Fibroblast of skin of abdomen (primary cell): Measurements from ENCODE around the gene CSNK1A1.
"Not testable (repeated sequence)": the region's sequence is repeated elsewhere in the genome, so short reads cannot be mapped to it uniquely, and the experiment has no call there.

Source experiments
- DNase-seq: peaks from one replicate; pipeline ENCODE4 v3.0.0-alpha.2; 2013

Gene CSNK1A1

DNA sequence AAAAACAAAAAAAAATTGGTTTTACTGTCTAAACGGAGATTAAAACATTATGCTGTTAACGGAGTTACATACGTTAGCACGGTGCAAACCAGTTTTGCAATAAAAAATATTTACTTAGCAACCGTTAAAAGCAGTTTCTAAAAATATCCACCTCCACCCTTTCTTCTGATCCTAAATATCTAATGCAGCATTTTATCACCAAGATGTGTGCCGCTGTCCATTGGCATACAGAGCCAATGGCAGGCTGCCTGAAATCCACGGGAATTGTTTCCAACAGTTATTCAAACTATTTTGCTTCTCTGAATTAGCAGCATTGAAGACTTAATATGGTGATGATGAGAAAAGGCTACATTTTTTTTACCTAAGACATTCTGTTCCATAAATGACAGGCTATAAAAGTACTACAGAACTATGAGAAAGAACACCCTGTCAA, 61.6 kb downstream of the CSNK1A1 start:
- peak; percentile 76 for DNase-seq

DNA sequence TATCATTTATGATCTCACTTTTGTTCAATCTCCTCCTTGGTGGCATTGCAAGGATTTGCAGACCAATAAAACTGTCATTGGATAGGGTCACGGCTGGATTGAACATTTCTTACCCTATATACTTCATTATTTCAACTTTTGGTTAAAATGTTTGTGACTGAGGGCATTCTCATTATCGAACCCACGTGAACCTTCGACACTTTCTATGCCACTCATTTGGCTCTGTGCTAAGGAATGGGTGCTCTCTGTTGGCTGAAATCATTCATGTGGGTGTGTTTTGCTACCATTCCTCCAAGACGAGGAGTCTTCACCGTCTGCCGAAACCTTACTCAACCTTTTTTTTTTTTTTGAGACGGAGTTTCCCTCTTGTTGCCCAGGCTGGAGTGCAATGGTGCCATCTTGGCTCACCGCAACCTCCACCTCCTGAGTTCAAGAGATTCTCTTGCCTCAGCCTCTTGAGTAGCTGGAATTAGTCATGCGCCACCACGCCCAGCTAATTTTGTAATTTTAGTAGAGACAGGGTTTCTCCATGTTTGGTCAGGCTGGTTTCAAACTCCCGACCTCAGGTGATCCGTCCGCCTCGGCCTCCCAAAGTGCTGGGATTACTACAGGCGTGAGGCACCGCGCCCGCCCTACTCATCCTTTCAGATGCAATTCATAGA, 62.5 kb downstream of the CSNK1A1 start:
- no peak for DNase-seq

DNA sequence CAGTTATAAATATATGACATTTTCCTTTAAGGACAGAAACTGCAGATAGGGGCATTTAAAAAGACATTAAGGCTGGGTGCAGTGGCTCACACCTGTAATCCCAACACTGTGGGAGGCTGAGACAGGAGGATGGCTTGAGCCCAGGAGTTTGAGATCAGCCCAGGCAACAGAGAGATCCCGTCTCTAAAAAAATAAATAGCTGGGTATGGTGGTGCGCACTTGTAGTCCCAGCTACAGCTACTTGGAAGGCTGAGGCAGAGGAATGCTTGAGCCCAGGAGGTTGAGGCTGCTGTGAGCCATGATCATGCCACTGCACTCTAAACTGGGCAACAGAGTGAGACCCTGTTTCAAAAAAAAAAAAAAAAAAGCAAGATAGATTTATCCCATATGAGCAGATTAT, 63.6 kb downstream of the CSNK1A1 start:
- no peak for DNase-seq

DNA sequence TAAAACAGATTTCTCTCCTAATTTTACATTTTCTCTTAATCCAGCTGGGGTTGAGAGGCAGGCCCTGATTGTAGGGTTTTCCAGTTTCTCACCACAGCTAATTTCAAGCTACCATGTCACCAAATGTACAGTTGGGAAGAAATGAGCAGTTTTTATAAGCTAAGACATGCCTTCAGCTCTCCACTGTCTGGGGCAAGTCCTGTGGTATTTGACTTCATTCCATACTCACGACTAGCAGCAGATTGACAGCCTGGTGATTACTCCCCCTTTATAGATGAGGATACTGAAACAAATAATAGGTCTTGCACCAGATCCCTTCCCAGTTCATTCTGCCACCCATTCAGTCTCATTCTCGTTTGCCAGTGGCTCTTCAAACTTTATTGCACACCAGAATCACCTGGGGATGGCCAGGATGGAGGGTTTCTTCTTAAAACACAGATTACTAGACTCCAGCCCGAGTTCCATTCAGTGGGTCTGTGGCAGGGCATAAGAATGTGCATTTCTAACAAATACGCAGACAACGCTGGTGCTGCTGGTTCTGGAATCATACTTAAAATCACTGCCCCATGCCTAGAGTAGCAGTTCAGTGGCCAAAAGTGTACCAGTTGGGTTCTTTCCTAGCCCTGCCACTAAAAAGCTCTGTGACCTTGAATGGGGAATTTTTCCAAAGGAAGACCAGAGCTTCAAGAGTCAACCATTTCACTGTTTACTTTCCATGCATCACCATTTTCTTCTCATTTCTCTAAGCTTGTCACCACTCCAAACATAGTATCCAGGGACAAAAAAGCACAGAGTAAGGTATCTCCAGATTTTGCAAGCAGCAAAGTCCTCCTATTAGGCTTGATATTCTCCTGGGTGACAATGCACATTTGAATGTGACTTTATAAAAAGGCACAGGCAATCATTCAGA, 64.3 kb downstream of the CSNK1A1 start:
- peak; percentile 95 for DNase-seq

DNA sequence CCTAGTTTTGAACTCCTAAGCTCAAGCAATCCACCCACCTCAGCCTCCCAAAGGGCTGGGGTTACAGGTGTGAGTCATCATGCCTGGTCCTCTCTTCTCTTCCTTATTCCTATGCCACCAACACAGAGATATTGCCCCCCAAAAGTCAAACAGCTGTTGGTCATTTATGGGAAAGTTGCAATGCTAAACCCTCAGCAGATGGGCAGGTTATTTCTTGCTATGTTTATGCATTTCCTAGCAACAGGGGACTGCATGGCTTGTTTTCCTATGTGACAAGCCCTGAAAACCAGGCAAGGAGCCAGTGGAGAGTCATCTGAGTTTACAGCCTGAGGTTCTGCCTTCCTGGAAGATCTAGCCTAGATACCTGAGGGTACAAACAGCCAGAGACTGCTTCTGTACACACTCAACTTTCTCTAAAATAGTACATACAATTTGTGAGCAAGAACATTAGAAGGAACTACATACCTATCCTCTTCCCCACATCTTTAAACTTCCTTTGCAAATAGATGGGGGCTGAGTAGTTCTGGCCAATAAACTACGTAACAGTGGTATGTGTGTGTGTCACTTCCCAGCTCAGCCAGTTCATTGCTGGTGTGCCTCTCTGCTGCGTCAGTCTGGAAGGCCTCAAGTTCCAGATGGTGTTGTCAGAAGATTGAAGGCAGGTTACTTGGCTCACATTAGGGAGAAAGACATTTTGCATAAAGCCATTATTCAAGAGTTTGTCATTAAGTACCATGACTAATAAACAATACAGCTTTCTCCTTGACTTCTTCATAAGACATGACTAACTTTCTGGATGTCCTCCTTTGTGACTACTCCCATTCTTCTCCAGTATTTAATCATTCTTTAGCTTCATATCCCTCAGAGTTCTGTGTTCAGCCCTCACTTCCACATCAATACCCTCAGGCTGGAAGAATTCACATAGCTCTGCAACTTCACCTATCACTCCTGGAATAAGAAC, 65.3 kb downstream of the CSNK1A1 start:
- DNase-seq = peak; percentile 100

DNA sequence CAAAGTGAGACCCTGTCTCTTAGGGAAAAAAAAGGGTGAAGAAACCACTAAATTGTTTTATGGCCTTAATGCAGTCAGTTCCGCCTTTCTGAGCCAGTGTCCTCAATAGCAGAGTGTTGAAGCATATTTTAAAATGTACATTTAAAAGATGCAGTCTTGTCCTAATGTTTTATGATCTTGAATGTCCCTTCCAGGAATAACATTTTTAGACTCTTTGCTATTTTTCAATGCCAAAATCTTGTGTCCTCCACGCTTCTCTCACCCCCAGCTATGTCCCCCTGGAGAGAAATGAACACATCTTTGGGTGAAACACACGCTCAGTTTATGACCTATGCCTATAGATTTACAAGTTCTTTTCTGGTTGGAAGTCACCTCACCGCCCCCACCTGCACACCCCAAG, 69.8 kb downstream of the CSNK1A1 start:
- DNase-seq = no peak

DNA sequence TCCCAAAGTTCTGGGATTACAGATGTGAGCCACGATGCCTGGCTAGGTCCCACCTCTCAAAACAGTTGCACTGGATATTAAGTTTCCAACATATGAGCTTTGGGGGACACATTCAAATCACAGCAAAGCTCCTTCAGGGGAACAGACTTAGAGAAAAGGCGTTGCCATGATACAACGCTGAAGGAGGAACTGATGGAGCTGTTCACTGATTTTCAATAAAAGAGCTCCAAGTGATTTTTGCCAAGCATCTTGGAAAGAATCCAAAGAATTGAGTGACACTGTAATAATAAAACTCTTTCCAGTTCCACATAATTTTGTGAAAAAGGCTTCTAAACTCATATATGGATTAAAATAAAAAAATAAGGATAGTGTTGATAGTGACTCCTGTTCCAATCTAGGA, 72.5 kb downstream of the CSNK1A1 start:
- DNase-seq = no peak

DNA sequence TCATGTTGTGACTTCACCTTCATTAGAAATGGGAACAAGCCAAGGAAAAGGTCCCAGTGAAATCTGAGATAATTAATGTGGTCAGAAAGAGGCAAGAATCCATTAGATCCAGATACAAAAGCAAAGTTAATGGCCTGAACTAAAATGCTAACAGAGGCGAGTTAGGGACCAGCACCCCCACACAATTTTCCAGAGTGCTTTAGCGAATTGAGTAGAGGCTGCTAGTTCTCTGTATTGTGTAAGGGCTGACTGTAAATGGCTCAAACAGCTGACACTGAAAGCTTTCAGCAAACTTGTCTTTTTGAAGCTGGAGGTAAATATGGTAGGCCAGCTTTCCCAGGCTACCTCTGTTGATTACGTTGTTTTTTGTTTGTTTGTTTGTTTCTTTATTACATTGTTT, 75.5 kb downstream of the CSNK1A1 start:
- DNase-seq = no peak

DNA sequence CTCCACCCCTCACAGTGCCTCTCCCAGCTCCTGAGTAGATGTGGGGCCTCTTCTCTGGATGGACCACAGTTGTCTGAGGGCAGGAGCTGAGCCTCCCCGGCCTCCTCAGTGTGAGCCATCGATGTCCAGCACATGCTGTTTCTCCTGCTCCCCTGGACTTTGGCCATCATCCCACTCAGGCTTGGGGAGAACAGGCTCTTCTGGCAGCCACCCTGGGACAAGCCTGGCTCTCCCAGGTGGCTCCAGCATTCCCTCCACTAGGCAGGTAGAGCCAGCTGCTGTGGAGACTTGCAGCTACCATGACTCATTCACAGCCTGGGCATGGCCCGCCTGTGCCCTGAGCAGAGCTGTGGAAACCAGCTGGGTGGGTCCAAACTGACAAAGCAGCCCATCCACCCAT, 77.0 kb downstream of the CSNK1A1 start:
- DNase-seq = no peak

DNA sequence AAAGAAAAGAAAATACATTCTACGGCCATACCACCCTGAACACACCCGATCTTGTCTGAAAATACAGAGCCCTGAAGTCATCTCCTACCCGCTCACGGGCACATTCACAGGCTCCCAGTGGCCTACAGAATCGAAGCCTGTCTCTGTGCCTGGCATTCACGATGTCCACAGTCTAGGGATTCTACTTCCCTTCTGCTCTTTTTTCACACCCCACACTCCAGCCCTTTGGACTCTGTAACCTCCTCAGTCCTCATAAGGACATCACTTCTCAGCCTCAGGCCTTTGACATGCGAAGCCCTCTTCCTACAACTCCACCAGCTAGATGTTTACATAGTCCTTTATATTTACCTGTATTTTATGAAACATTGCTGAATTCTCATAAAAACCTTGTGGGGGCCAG, 77.8 kb downstream of the CSNK1A1 start:
- DNase-seq = no peak

DNA sequence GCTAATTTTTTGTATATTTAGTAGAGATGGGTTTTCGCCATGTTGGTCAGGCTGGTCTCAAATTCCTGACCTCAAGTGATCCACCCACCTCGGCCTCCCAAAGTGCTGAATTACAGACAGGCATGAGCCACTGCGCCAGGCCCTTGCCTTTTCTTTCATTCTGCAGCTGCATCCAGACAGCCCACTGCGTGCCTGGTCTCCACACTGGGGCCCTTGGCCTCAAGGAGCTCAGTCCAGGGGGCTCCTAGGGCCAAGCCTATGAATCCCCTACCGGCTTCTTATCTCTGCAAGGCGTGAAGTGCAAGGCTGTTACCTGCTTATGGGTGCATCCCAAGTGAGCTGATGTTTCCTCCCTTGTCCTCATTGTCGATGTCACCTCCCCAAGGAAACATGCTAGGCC, 78.8 kb downstream of the CSNK1A1 start:
- DNase-seq = no peak

DNA sequence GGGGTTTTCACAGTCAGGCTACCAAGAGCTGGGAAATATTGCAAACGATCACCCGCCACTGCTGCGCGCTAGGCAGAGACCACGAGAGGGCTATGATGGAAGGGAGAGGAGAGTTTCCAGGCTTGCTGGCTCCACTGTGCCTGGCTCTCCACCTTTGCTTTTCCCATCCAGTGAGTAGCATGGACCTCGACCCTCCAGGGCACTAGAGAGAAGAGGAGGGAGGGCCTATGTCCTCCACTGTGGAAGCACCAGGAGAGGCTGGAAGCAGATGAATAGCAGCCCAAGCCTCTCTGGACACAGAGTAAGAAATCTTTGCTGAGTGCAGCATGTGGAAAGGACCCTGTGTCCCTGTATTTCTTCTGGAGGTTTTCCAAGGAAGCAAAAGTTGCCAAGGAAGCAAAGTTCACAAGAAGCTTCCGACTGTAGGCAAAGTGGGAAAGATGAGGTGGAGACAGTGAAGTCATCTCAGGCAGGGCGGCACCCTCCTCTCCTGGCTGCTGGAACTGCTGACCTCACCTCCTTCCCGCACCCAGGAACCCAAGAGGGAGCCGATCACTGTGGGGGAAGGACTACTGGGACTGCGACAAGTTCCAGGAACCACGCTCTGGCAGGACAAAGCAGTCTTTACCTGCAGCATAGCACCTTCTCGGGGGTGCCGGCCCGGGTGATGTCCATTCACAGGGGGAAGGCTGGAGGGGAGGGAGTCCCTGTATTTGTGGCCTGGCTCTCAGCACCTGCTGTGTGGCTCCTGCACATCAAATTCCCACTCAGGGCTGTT, 79.6 kb downstream of the CSNK1A1 start:
- DNase-seq = no peak

DNA sequence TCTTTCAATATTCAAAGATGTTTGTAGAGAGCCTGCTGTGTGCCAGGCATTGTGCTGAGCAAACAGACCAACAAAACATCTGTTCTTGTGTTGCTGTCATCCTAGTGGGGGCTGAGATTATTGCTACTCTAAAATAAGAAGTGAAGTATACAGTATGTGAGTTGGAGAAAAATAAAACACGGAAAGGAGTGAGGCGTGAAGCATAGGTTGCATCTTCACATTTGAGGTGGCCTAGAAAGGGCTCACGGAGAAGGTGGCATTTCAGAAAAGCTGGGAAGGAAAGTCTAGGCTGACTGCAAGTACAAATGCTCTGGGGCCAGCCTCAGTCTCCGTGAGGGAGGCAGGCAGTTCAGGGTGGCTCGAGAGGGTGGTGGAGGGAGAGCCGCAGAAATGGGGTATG, 80.3 kb downstream of the CSNK1A1 start:
- no peak for DNase-seq

DNA sequence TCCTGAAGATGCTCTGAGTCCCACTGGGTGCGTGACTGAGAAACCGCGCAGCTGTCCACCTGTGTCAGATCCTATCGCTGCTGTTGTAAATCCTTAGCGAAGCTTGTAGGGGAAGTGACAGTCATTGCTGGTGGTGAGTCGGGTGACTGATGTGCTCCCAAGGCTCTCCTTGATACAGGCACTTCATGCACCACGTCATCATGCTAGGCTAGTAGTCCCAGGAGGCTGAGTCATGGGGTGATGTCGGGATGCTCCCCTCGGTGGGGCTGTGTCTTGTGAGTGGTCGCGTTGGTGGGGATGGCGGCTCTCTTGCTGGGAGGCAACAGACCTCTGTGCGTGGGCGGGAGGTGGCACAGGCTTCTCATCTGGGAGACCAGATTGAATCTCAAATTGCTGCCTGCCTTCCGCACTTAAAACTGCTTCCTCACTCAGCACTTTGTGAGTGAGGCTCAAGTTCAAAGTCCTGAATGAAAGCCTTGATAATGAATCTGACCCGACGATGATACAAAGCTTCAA, 84.7 kb downstream of the CSNK1A1 start:
- peak; percentile 83 for DNase-seq

DNA sequence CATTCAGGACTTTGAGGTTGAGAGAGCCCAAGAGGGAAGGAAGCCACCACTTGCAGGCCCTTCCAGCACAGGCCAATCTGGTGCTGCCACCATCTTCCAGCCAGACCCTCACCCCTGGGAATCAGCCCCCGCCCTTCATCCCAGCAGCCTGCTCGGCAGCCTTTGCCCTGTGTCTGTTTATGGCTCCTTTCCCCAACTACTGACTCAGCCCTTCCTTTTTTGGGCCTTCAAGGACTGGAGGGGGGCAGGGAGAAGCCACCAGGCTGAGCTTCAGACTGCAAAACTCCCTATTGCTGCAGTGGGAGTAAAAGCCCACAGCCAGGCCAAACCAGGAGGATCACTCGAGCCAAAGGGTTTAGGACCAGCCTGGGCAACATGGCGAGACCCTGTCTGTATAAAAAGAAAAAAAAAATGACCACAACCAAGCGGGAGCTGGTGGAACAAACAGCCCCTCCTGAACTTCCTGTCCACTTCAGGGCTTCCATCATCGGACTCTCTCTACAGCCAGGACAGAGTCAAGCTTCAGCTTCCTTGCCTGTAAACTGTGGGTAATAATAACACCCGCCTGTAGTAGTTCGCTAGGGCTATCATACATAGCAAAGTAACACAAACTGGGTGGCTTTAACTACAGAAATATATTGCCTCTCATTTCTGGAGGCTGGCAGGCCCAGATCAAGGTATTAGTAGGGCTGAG, 86.3 kb downstream of the CSNK1A1 start:
- DNase-seq = peak; percentile 64

DNA sequence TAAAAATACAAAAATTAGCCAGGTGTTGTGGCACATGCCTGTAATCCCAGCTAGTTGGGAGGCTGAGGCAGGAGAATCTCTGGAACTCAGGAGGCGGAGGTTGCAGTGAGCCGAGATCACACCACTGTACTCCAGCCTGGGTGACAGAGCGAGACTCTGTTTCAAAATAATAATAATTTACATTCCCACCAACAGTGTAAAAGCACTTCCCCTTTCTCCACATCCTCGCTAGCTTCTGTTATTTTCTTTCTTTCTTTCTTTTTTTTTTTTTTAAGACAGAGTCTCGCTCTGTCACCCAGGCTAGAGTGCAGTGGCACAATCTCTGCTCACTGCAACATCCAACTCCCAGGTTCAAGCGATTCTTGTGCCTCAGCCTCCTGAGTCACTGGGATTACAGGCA, 89.3 kb downstream of the CSNK1A1 start:
- DNase-seq = not testable (repeated sequence)

DNA sequence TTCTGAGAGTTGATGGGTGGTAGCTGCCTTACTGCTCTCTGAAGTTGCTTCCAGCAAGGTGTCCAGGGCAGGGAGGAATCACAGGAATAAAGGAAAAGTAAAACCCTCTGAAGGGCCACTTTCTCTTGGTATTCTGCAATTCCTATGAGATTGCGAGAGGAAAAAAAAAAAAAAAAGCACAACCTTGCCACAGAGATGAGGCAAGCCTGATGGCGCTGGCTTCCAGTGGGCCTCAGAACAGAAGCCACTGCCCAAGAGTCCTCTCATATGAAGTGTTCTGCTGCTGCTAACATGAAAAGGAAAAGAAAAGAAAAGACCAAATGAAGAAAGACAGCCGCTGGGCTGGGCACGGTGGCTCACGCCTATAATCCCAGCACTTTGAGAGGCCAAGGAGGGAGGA, 91.3 kb downstream of the CSNK1A1 start:
- no peak for DNase-seq

DNA sequence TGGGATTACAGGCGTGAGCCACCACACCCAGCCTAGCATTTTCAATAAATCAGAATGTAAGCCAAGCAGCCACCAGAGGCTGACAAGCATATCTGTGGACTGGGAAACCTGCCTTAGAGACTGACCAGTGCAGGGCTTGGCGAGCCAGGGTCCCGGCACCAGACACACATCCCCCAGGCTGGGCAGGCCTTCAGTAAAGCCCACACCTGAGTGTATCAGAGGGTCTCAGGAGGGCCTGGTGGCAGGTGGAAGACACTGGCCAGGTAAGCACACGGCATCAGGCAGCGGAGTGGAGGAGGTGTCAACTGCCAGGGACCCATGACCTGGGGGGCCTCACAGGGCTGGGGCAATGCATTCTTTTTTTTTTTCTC, 93.9 kb downstream of the CSNK1A1 start:
- DNase-seq = no peak

DNA sequence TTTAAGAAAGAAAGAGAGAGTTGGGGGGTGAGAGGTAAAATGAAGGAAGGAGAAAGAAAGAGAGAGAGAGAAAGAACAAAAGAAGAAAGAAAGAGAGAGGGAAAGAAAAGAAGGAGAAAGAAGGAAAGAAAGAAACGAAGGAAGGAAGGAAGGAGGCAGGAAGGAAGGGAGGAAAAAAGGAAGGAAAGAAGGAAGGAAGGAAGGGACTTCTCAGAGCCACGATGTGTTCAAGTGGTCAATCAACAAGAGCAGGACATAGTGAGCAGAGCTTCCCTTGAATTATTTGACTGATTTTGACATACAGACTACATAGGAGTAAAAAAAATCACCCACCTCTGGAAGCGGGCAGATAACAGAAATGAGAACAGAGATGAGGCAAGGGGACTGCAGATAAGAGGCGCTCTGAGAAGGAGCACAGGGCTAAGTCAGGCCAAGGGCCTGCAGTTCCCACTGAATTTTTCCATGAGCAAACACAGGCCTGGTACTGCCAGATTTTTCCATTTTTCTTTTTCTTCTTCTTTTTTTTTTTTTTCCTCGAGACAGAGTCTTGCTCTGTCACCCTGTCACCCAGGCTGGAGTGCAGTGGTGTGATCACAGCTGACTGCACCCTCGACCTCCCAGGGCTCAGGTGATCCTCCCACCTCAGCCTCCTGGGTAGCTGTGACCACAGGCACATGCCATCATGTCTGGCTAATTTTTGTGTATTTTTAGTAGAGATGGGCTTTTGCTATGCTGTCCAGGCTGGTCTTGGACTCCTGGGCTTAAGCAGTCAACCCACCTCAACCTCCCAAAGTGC, 94.4 kb downstream of the CSNK1A1 start:
- no peak for DNase-seq

DNA sequence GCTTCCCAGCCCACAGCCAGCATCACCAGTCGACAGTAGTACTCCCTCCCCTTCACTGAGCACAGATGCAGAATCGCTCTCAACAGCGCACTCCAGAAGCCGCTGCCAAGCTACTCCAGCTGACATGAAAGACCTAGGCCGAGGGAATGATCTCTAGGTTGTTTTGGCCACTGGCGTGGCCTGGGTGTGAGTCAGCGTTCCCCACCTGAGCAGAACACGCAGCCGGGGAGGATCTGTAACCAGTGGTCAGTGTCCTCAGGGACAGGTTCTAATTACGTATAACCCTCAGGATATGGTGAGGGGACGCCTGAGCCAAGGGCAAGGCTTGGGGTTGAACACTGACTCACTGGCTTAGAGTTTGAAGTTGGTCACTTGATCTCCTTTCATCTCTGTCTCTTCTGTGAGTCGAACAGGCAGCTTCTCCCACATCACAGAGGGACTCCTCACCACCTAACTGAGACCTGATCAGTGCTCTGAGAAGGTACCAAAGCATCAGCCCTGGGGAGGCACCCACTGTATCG, 95.3 kb downstream of the CSNK1A1 start:
- peak; percentile 61 for DNase-seq
